HepG2 (cell line): ENCODE results near the gene IFI30. TPM values are rescaled to one million over a fixed set of nuclear protein-coding genes. Genes with fewer than 3 reads are reported as not detected.
A peak's percentile ranks its signal among the peaks of the same experiment; 100 is the strongest.

Source experiments
- CTCF ChIP-seq: sonication (generic); formaldehyde crosslinking; IDR thresholded peaks from 2 replicates; pipeline ENCODE4 v1.5.0; 2020; ENCODE audit warnings: mild to moderate bottlenecking, missing genetic modification reagents, moderate library complexity
- DRAP1 ChIP-seq: IDR thresholded peaks from 2 replicates; pipeline ENCODE4 v1.6.1; 2016; ENCODE audit warnings: missing genetic modification reagents, missing compliant biosample characterization
- FOXP4 ChIP-seq: sonication (generic); formaldehyde crosslinking; IDR thresholded peaks from 2 replicates; pipeline ENCODE4 v1.4.0; 2020; ENCODE audit warnings: missing genetic modification reagents
- HNF1A ChIP-seq, 2 experiments: sonication (generic) in 1 of 2; formaldehyde crosslinking in 1 of 2; IDR thresholded peaks; 2 replicates each; pipeline versions ENCODE4 v1.4.0 to v1.6.1; 2016 to 2020; ENCODE audit warnings: borderline replicate concordance in 1 of 2, low read depth in 1 of 2, mild to moderate bottlenecking in 1 of 2, missing genetic modification reagents in 1 of 2
- MXD4 ChIP-seq: IDR thresholded peaks from 2 replicates; pipeline ENCODE4 v1.6.1; 2016; ENCODE audit warnings: mild to moderate bottlenecking, missing biosample characterization, missing genetic modification reagents
- PAX8 ChIP-seq: sonication (generic); formaldehyde crosslinking; IDR thresholded peaks from 2 replicates; pipeline ENCODE4 v1.8.0; 2022; ENCODE audit warnings: mild to moderate bottlenecking, missing genetic modification reagents, borderline replicate concordance
- PHF20 ChIP-seq: sonication (generic); formaldehyde crosslinking; IDR thresholded peaks from 2 replicates; pipeline ENCODE4 v1.5.0; 2020; ENCODE audit warnings: mild to moderate bottlenecking, missing genetic modification reagents
- TCF7 ChIP-seq: sonication (generic); IDR thresholded peaks from 2 replicates; pipeline ENCODE4 v1.6.1; 2016; ENCODE audit warnings: antibody characterized with exemption, low read depth
- TFE3 ChIP-seq: IDR thresholded peaks from 2 replicates; pipeline ENCODE4 v1.6.1; 2016
- TGIF2 ChIP-seq: IDR thresholded peaks from 2 replicates; pipeline ENCODE4 v1.6.1; 2016; ENCODE audit warnings: control low read depth, missing compliant biosample characterization
- ZBTB37 ChIP-seq: sonication (generic); formaldehyde crosslinking; IDR thresholded peaks from 2 replicates; pipeline ENCODE4 v1.4.0; 2020; ENCODE audit warnings: mild to moderate bottlenecking, missing genetic modification reagents
- ZBTB8A ChIP-seq: sonication (generic); formaldehyde crosslinking; IDR thresholded peaks from 2 replicates; pipeline ENCODE4 v1.4.0; 2020; ENCODE audit warnings: mild to moderate bottlenecking, low read depth, missing genetic modification reagents, borderline replicate concordance
- ZNF317 ChIP-seq: sonication (generic); formaldehyde crosslinking; IDR thresholded peaks from 2 replicates; pipeline ENCODE4 v1.5.0; 2020; ENCODE audit warnings: mild to moderate bottlenecking, missing genetic modification reagents
- ZNF367 ChIP-seq: sonication (generic); formaldehyde crosslinking; IDR thresholded peaks from 2 replicates; pipeline ENCODE4 v1.4.0; 2020; ENCODE audit warnings: missing genetic modification reagents, borderline replicate concordance
- ZNF562 ChIP-seq: sonication (generic); formaldehyde crosslinking; IDR thresholded peaks from 2 replicates; pipeline ENCODE4 v1.8.0; 2022; ENCODE audit warnings: missing genetic modification reagents, borderline replicate concordance
- ZNF777 ChIP-seq: sonication (generic); formaldehyde crosslinking; IDR thresholded peaks from 2 replicates; pipeline ENCODE4 v1.4.0; 2020; ENCODE audit warnings: missing genetic modification reagents
- ZNF792 ChIP-seq: IDR thresholded peaks from 2 replicates; pipeline ENCODE4 v1.6.1; 2016
- polyA plus RNA-seq, 8 experiments: library from polyadenylated mRNA; depleted of rRNA in 3 of 8; stranded (reverse) in 7 of 8; unstranded in 1 of 8; fragments of >200 nt; fragmentation: Illumina TruSeq in 4 of 8; extraction: Trizol in 4 of 8; gene quantifications; 2 replicates each; pipeline versions ENCODE4 v1.2.1 to v1.2.3, GENCODE V29; 2011 to 2016; ENCODE audit warnings: low read depth in 4 of 8, missing spikeins in 1 of 8, mixed read lengths in 1 of 8; ENCODE audit not compliant: insufficient read depth in 1 of 8
- total RNA-seq, 5 experiments: library from RNA; depleted of rRNA; stranded (reverse); fragments of >200 nt; fragmentation: Illumina TruSeq; extraction: Trizol; gene quantifications; 2 replicates each; pipeline ENCODE4 v1.2.3, GENCODE V29; 2016; ENCODE audit warnings: low read depth in 1 of 5

The IFI30 gene
- total and polyA plus RNA-seq, 2 of the 13 experiments (the other 11 are each of a cell fraction or from before 2014, with no cell fraction given) = 25.0 to 79.4 TPM

GRCh38 chr19:18173572-18174288 lies at the start of gene IFI30 (continued):
- TF ChIP-seq DRAP1 (CRISPR knock-in tag) (peak; percentile 96), PAX8 (CRISPR knock-in tag) (no peak), HNF1A (IDR thresholded peaks at IDR 0.05; ENCODE audit: low read depth) (no peak), HNF1A (CRISPR knock-in tag; IDR thresholded peaks at IDR 0.05; ENCODE audit: borderline replicate concordance) (peak; percentile 49; the same call in 1 of the 2 replicates), ZBTB37 (0 out of 2 replicates have a peak, but pooled peaks have one; percentile 28), ZNF317 (CRISPR knock-in tag) (peak; percentile 64; the same call in 1 of the 2 replicates), TGIF2 (no peak), ZNF562 (CRISPR knock-in tag) (no peak), FOXP4 (peak; percentile 25), ZNF367 (CRISPR knock-in tag) (no peak; the same call in 1 of the 2 replicates), ZBTB8A (CRISPR knock-in tag) (no peak), CTCF (CRISPR knock-in tag) (peak; percentile 34), PHF20 (CRISPR knock-in tag) (no peak), ZNF792 (CRISPR knock-in tag) (peak; percentile 79; the same call in 1 of the 2 replicates), TCF7 (no peak), TFE3 (CRISPR knock-in tag) (peak; percentile 94), MXD4 (CRISPR knock-in tag) (no peak), ZNF777 (CRISPR knock-in tag) (peak; percentile 86)
